Measurements from ENCODE around the gene GREB1.

Gene GREB1

GRCh38 chr2:11681722-11682589 is 148.1 kb downstream of the GREB1 start:
- Histone ChIP-seq H3K27ac (ENCODE audit: low read depth, low read length) (no peak overlapping the region), H3K4me3 (ENCODE audit: low read depth, low read length) (no peak overlapping the region), H3K9ac (ENCODE audit: low read length) (no peak overlapping the region)

GRCh38 chr2:11682590-11682915 is 148.7 kb downstream of the GREB1 start:
- Histone ChIP-seq H3K27ac (ENCODE audit: low read depth, low read length) (no peak overlapping the region), H3K36me3 (ENCODE audit: control insufficient read depth, insufficient read depth, low read length) (no peaks in the 10 kb centered on the region), H3K9me3 (ENCODE audit: control insufficient read depth, insufficient read depth, low read depth, low read length) (no peaks in the 10 kb centered on the region), H3K9ac (ENCODE audit: low read length) (no peak overlapping the region), H3K4me3 (ENCODE audit: low read depth, low read length) (no peak overlapping the region), H3K27me3 (ENCODE audit: control insufficient read depth, insufficient read depth, low read length) (peaks cover 4% of the 10 kb centered on the region; the same call in 1 of the 2 replicates), H3K4me1 (ENCODE audit: control insufficient read depth, insufficient read depth, low read length) (peaks cover 31% of the 10 kb centered on the region)

More at GRCh38 chr2:11681722-11682589, 148.1 kb downstream of the GREB1 start:
- no peaks in the 10 kb centered on the region for H3K36me3 ChIP-seq (ENCODE audit: control insufficient read depth, insufficient read depth, low read length)
- H3K27me3 ChIP-seq (ENCODE audit: control insufficient read depth, insufficient read depth, low read length) = peaks cover 7% of the 10 kb centered on the region; the same call in 1 of the 2 replicates
- H3K4me1 ChIP-seq (ENCODE audit: control insufficient read depth, insufficient read depth, low read length) = peaks cover 35% of the 10 kb centered on the region
- no peaks in the 10 kb centered on the region for H3K9me3 ChIP-seq (ENCODE audit: control insufficient read depth, insufficient read depth, low read depth, low read length)

- Histone ChIP-seq H3K9me3 (ENCODE audit: control insufficient read depth, insufficient read depth, low read depth, low read length) (no peaks in the 10 kb centered on the region), H3K27me3 (ENCODE audit: control insufficient read depth, insufficient read depth, low read length) (0 out of 2 replicates have a peak, but pooled peaks cover 8% of the 10 kb centered on the region), H3K9ac (ENCODE audit: low read length) (no peak overlapping the region), H3K27ac (ENCODE audit: low read depth, low read length) (no peak overlapping the region), H3K4me1 (ENCODE audit: control insufficient read depth, insufficient read depth, low read length) (peaks cover 32% of the 10 kb centered on the region), H3K4me3 (ENCODE audit: low read depth, low read length) (no peak overlapping the region), H3K36me3 (ENCODE audit: control insufficient read depth, insufficient read depth, low read length) (no peaks in the 10 kb centered on the region)
These were observed 149.6 kb downstream of the GREB1 start for GRCh38 chr2:11683476-11683875.

GRCh38 chr2:11683966-11684365 is 150.1 kb downstream of the GREB1 start:
- no peak overlapping the region for H3K27ac ChIP-seq (ENCODE audit: low read depth, low read length)
- peaks cover 33% of the 10 kb centered on the region for H3K4me1 ChIP-seq (ENCODE audit: control insufficient read depth, insufficient read depth, low read length)

GRCh38 chr2:11684894-11685460 is 151.1 kb downstream of the GREB1 start:
- Histone ChIP-seq H3K27me3 (ENCODE audit: control insufficient read depth, insufficient read depth, low read length) (0 out of 2 replicates have a peak, but pooled peaks cover 8% of the 10 kb centered on the region), H3K36me3 (ENCODE audit: control insufficient read depth, insufficient read depth, low read length) (no peaks in the 10 kb centered on the region), H3K4me3 (ENCODE audit: low read depth, low read length) (no peak overlapping the region), H3K9me3 (ENCODE audit: control insufficient read depth, insufficient read depth, low read depth, low read length) (no peaks in the 10 kb centered on the region), H3K27ac (ENCODE audit: low read depth, low read length) (no peak overlapping the region), H3K9ac (ENCODE audit: low read length) (no peak overlapping the region), H3K4me1 (ENCODE audit: control insufficient read depth, insufficient read depth, low read length) (peaks cover 33% of the 10 kb centered on the region)

More at GRCh38 chr2:11683966-11684365, 150.1 kb downstream of the GREB1 start:
- 0 out of 2 replicates have a peak, but pooled peaks cover 8% of the 10 kb centered on the region for H3K27me3 ChIP-seq (ENCODE audit: control insufficient read depth, insufficient read depth, low read length)
- no peak overlapping the region for H3K9ac ChIP-seq (ENCODE audit: low read length)
- H3K36me3 ChIP-seq (ENCODE audit: control insufficient read depth, insufficient read depth, low read length) = no peaks in the 10 kb centered on the region
- H3K9me3 ChIP-seq (ENCODE audit: control insufficient read depth, insufficient read depth, low read depth, low read length) = no peaks in the 10 kb centered on the region
- no peak overlapping the region for H3K4me3 ChIP-seq (ENCODE audit: low read depth, low read length)

- Histone ChIP-seq H3K27ac (ENCODE audit: low read depth, low read length) (no peak overlapping the region), H3K27me3 (ENCODE audit: control insufficient read depth, insufficient read depth, low read length) (0 out of 2 replicates have a peak, but pooled peaks cover 8% of the 10 kb centered on the region), H3K36me3 (ENCODE audit: control insufficient read depth, insufficient read depth, low read length) (no peaks in the 10 kb centered on the region), H3K9ac (ENCODE audit: low read length) (no peak overlapping the region), H3K4me1 (ENCODE audit: control insufficient read depth, insufficient read depth, low read length) (peaks cover 26% of the 10 kb centered on the region), H3K9me3 (ENCODE audit: control insufficient read depth, insufficient read depth, low read depth, low read length) (no peaks in the 10 kb centered on the region), H3K4me3 (ENCODE audit: low read depth, low read length) (no peak overlapping the region)
These were observed 152.1 kb downstream of the GREB1 start for GRCh38 chr2:11685906-11686470.

- Histone ChIP-seq H3K27me3 (ENCODE audit: control insufficient read depth, insufficient read depth, low read length) (0 out of 2 replicates have a peak, but pooled peaks cover 8% of the 10 kb centered on the region), H3K4me1 (ENCODE audit: control insufficient read depth, insufficient read depth, low read length) (peaks cover 20% of the 10 kb centered on the region), H3K9me3 (ENCODE audit: control insufficient read depth, insufficient read depth, low read depth, low read length) (no peaks in the 10 kb centered on the region), H3K36me3 (ENCODE audit: control insufficient read depth, insufficient read depth, low read length) (no peaks in the 10 kb centered on the region), H3K27ac (ENCODE audit: low read depth, low read length) (no peak overlapping the region), H3K4me3 (ENCODE audit: low read depth, low read length) (peak overlapping the region; percentile 51; the same call in 1 of the 2 replicates), H3K9ac (ENCODE audit: low read length) (no peak overlapping the region)
These were observed 153.9 kb downstream of the GREB1 start for GRCh38 chr2:11687736-11688135.

DNA sequence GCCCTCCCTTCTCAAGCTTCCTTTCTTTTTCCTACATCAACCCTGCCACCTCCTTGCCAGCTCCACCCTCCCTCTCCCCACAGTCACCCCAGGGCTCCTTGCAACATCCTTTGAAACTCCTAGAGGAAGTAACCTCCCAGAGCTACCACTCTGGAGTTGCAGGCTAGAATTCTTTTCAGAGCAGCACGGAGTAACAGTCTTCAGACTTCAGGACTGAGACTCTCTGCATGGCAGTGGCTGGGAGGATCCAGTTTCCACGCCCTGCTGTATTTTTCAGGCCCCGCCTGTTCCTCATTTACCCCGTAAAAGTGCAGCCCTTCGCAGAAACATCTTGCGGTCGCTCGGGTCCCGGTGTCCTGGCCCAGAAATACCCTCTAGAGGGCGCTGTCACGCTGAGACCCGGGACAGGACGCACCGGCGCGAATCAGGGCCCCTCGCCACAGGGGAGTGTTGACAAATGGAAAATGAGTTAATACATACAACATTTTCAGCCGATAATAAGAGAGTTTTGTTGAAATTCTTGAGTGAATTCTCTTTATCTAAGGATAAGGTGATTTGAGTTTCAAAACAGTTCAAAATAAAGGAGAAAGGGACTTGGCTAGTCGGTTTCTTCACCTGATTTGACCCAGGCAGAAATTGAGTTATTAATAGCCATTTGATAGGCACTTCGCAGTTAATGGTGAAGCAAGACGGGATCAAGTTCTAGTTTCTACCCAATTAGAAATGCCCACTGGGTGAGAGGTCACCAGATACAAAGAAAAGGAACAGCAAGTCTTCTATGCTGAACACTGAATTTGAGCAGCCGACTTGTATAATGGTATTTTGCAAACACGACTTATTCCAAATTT is 154.6 kb downstream of the GREB1 start:
- Histone ChIP-seq H3K27ac (ENCODE audit: low read depth, low read length) (no peak overlapping the region), H3K36me3 (ENCODE audit: control insufficient read depth, insufficient read depth, low read length) (no peaks in the 10 kb centered on the region), H3K9ac (ENCODE audit: low read length) (no peak overlapping the region), H3K9me3 (ENCODE audit: control insufficient read depth, insufficient read depth, low read depth, low read length) (no peaks in the 10 kb centered on the region), H3K4me3 (ENCODE audit: low read depth, low read length) (peak overlapping the region; percentile 51), H3K4me1 (ENCODE audit: control insufficient read depth, insufficient read depth, low read length) (peaks cover 18% of the 10 kb centered on the region), H3K27me3 (ENCODE audit: control insufficient read depth, insufficient read depth, low read length) (0 out of 2 replicates have a peak, but pooled peaks cover 8% of the 10 kb centered on the region)

- no peak overlapping the region for H3K9ac ChIP-seq (ENCODE audit: low read length)
- 0 out of 2 replicates have a peak, but pooled peaks cover 3% of the 10 kb centered on the region for H3K27me3 ChIP-seq (ENCODE audit: control insufficient read depth, insufficient read depth, low read length)
- no peaks in the 10 kb centered on the region for H3K36me3 ChIP-seq (ENCODE audit: control insufficient read depth, insufficient read depth, low read length)
- no peak overlapping the region for H3K4me3 ChIP-seq (ENCODE audit: low read depth, low read length)
- H3K9me3 ChIP-seq (ENCODE audit: control insufficient read depth, insufficient read depth, low read depth, low read length) = no peaks in the 10 kb centered on the region
- H3K4me1 ChIP-seq (ENCODE audit: control insufficient read depth, insufficient read depth, low read length) = peaks cover 12% of the 10 kb centered on the region
- no peak overlapping the region for H3K27ac ChIP-seq (ENCODE audit: low read depth, low read length)
These were observed 157.3 kb downstream of the GREB1 start for GRCh38 chr2:11691076-11691660.

Data from HUES6 (cell line).